K562 (cell line): Measurements from ENCODE around the gene PPCDC. TPM values are rescaled to one million over a fixed set of nuclear protein-coding genes. Genes with fewer than 3 reads are reported as not detected.

Source experiments
- ATAC-seq: fragments of 200-7000 bp; cut with Tn5 transposase; 3 replicates; pipeline ENCODE4 v1.9.1; 2020; ENCODE audit warnings: moderate library complexity
- BruUV-seq: library from RNA; stranded (reverse); fragments of 400-500 nt; replicated peaks from 2 replicates; lab custom pipeline; 2021; lab: Mats Ljungman, UMichigan
- CTCF ChIA-PET: fragments of 300-600 bp; formaldehyde crosslinking; extraction: SDS; loops from one replicate; lab custom pipeline; 2021; ENCODE audit warnings: low intra/inter-chr PET ratio; lab: Yijun Ruan, JAX
- POLR2A ChIA-PET: fragments of 300-600, 350-650 bp; sonication (Branson Sonifier 250); formaldehyde crosslinking; extraction: SDS; loops from one replicate; lab custom pipeline; 2021; ENCODE audit warnings: antibody characterized with exemption, inconsistent platforms; lab: Yijun Ruan, JAX
- DNase-seq, 4 experiments: peaks; one replicate each; pipeline versions ENCODE4 v3.0.0 to v3.0.0-alpha.2; 2011 to 2018; ENCODE audit warnings: low spot score in 3 of 4, mixed read lengths in 3 of 4; ENCODE audit errors: extremely low read depth in 1 of 4
- FAIRE-seq: peaks from 2 replicates; lab custom pipeline; 2011; peaks lifted over from hg19 to GRCh38; lab: Jason Lieb, UNC
- H2AFZ ChIP-seq: 2 replicates; pipeline ENCODE4 v1.6.0; 2011; ENCODE audit warnings: low read depth, low read length, control low read depth, inconsistent platforms
- H3K27ac ChIP-seq: fragments of 200-600 bp; 3 replicates; pipeline ENCODE4 v1.8.0; 2011; ENCODE audit warnings: low read depth, mild to moderate bottlenecking, control low read depth, inconsistent platforms, low read length, moderate library complexity, mixed read lengths; ENCODE audit errors: extremely low read depth
- H3K27me3 ChIP-seq, 2 experiments: fragments of 300-600 bp in 1 of 2; 2 replicates in 1 of 2; 3 replicates in 1 of 2; pipeline versions ENCODE4 v1.6.0 to v1.8.0; 2011; ENCODE audit warnings: inconsistent platforms in 2 of 2, low read length in 2 of 2, mild to moderate bottlenecking in 1 of 2, mixed read lengths in 1 of 2, moderate library complexity in 1 of 2; ENCODE audit not compliant: control insufficient read depth in 2 of 2, insufficient read depth in 2 of 2
- H3K36me3 ChIP-seq: fragments of 300-600 bp; 3 replicates; pipeline ENCODE4 v1.8.0; 2011; ENCODE audit warnings: mild to moderate bottlenecking, low read length, inconsistent platforms; ENCODE audit not compliant: control insufficient read depth, insufficient read depth
- H3K4me1 ChIP-seq, 2 experiments: fragments of 200-600 bp in 1 of 2; replicated peaks in 1 of 2; 2 replicates in 1 of 2; 3 replicates in 1 of 2; pipeline versions ENCODE4 v1.5.1 to v1.8.0; 2011; ENCODE audit warnings: inconsistent platforms in 2 of 2, low read length in 2 of 2, mild to moderate bottlenecking in 1 of 2, mixed read lengths in 1 of 2, moderate library complexity in 1 of 2; ENCODE audit not compliant: control insufficient read depth in 2 of 2, insufficient read depth in 2 of 2
- H3K4me2 ChIP-seq: 2 replicates; pipeline ENCODE4 v1.6.1; 2011; ENCODE audit warnings: low read length, control low read depth, inconsistent platforms, mixed read lengths; ENCODE audit not compliant: insufficient read depth
- H3K4me3 ChIP-seq: fragments of 200-600 bp; sonication (generic), shearing (Covaris generic); 2 replicates; pipeline ENCODE4 v1.5.1; 2016; ENCODE audit warnings: control low read depth, inconsistent platforms
- H3K79me2 ChIP-seq: fragments of 200-600 bp; 3 replicates; pipeline ENCODE4 v1.8.0; 2011; ENCODE audit warnings: low read length, inconsistent platforms; ENCODE audit not compliant: control insufficient read depth, insufficient read depth
- H3K9ac ChIP-seq, 2 experiments: 2 replicates each; pipeline versions ENCODE4 v1.6.0 to v1.6.1; 2011; ENCODE audit warnings: low read depth in 2 of 2, low read length in 2 of 2, control low read depth in 1 of 2, inconsistent platforms in 1 of 2, mild to moderate bottlenecking in 1 of 2, mixed read lengths in 1 of 2; ENCODE audit not compliant: insufficient read depth in 1 of 2
- H3K9me1 ChIP-seq: one replicate; pipeline ENCODE4 v1.6.0; 2011; ENCODE audit warnings: inconsistent platforms, mild to moderate bottlenecking, low read length, moderate library complexity; ENCODE audit not compliant: control insufficient read depth, insufficient read depth
- H3K9me3 ChIP-seq: replicated peaks from 2 replicates; pipeline ENCODE4 v1.5.1; 2011; ENCODE audit warnings: low read depth, low read length, inconsistent platforms; ENCODE audit not compliant: control insufficient read depth, insufficient read depth
- H4K20me1 ChIP-seq: replicated peaks from 2 replicates; pipeline ENCODE4 v1.6.1; 2011; ENCODE audit warnings: low read length, inconsistent platforms, mixed read lengths; ENCODE audit not compliant: control insufficient read depth, insufficient read depth
- CBFB ChIP-seq: sonication (generic); formaldehyde crosslinking; IDR thresholded peaks from 2 replicates; pipeline ENCODE4 v1.4.0; 2020; ENCODE audit warnings: mild to moderate bottlenecking, missing genetic modification reagents
- CBX3 ChIP-seq, 2 experiments: IDR thresholded peaks; 1 replicate in 1 of 2; 2 replicates in 1 of 2; pipeline ENCODE4 v1.6.1; 2012; ENCODE audit warnings: inconsistent platforms in 2 of 2, low read length in 2 of 2, borderline replicate concordance in 1 of 2, control low read depth in 1 of 2
- CBX5 ChIP-seq: IDR thresholded peaks from 2 replicates; pipeline ENCODE4 v1.6.1; 2014; ENCODE audit warnings: low read depth, borderline replicate concordance
- HNRNPL ChIP-seq: fragments of 200-400 bp; formaldehyde crosslinking; IDR thresholded peaks from 2 replicates; pipeline ENCODE4 v1.6.1; 2017; ENCODE audit warnings: low read depth, mild to moderate bottlenecking, low read length
- KLF16 ChIP-seq: IDR thresholded peaks from 2 replicates; pipeline ENCODE4 v1.6.1; 2016; ENCODE audit warnings: antibody characterized with exemption
- L3MBTL2 ChIP-seq: fragments of 450-650 bp; IDR thresholded peaks from 2 replicates; pipeline ENCODE4 v1.6.1; 2016; ENCODE audit warnings: mild to moderate bottlenecking, moderate library complexity
- MCM3 ChIP-seq: fragments of 450-650 bp; IDR thresholded peaks from 2 replicates; pipeline ENCODE4 v1.6.1; 2016
- MTA2 ChIP-seq: fragments of 450-650 bp; IDR thresholded peaks from 2 replicates; pipeline ENCODE4 v1.6.1; 2016; ENCODE audit warnings: low read depth
- PRMT5 ChIP-seq: sonication (generic); formaldehyde crosslinking; IDR thresholded peaks from 2 replicates; pipeline ENCODE4 v1.5.0; 2020; ENCODE audit warnings: missing genetic modification reagents
- SNAPC5 ChIP-seq: fragments of 250-450 bp; sonication (Bioruptor Pico); IDR thresholded peaks from 2 replicates; pipeline ENCODE4 v1.8.0; 2021; ENCODE audit warnings: moderate library complexity, mild to moderate bottlenecking, inconsistent platforms
- SPI1 ChIP-seq: IDR thresholded peaks from 2 replicates; pipeline ENCODE4 v1.6.1; 2011; ENCODE audit warnings: low read depth, low read length, control low read depth, borderline replicate concordance
- TSC22D4 ChIP-seq: fragments of 450-650 bp; IDR thresholded peaks from 2 replicates; pipeline ENCODE4 v1.6.1; 2016; ENCODE audit warnings: missing genetic modification characterization, missing biosample characterization, control low read depth
- ZNF253 ChIP-seq: fragments of 250-450 bp; sonication (Bioruptor Pico); conservative IDR thresholded peaks from 2 replicates; pipeline ENCODE4 v1.6.1; 2021; ENCODE audit warnings: mild to moderate bottlenecking
- ZNF280A ChIP-seq: fragments of 450-650 bp; IDR thresholded peaks from 2 replicates; pipeline ENCODE4 v1.6.1; 2018; ENCODE audit warnings: mild to moderate bottlenecking, low read depth; ENCODE audit not compliant: partially characterized antibody
- ZNF3 ChIP-seq: fragments of 250-450 bp; sonication (Bioruptor Pico); IDR thresholded peaks from 2 replicates; pipeline ENCODE4 v1.5.0; 2021; ENCODE audit warnings: mild to moderate bottlenecking, moderate library complexity
- ZNF639 ChIP-seq, 2 experiments: fragments of 200-800 bp in 1 of 2; sonication (Bioruptor generic) in 1 of 2; sonication (generic) in 1 of 2; formaldehyde crosslinking in 1 of 2; IDR thresholded peaks in 1 of 2; conservative IDR thresholded peaks in 1 of 2; 2 replicates each; pipeline versions ENCODE4 v1.5.0 to v1.6.1; 2016 to 2020; ENCODE audit warnings: missing compliant biosample characterization in 1 of 2, missing genetic modification characterization in 1 of 2, missing genetic modification reagents in 1 of 2
- WGBS: fragments of 100-300 bp; shearing (Covaris generic); methylation state at CpG from one replicate; pipeline ENCODE4 v1.1.6; 2016; ENCODE audit warnings: low coverage, mixed read lengths; ENCODE audit not compliant: insufficient coverage; ENCODE audit errors: missing lambda C conversion rate; 5-methylcytosine and 5-hydroxymethylcytosine counted together
- in situ Hi-C: fragments of 300-500 bp; cut with MboI; formaldehyde crosslinking; loops from 4 replicates; pipeline ENCODE4 v1.15.0; 2018; ENCODE audit warnings: inconsistent platforms, mixed read lengths
- intact Hi-C: fragments of 100-400 bp; cut with micrococcal nuclease; formaldehyde crosslinking; loops from 2 replicates; pipeline ENCODE4 v1.14.2; 2022
- polyA plus RNA-seq, 8 experiments: library from polyadenylated mRNA; depleted of rRNA in 4 of 8; stranded (reverse) in 5 of 8; unstranded in 3 of 8; fragments of >200 nt; fragmentation: Nextera tagmentation in 2 of 8; fragmentation: Illumina TruSeq in 1 of 8; extraction: Ambion mirVana in 2 of 8; extraction: Trizol in 1 of 8; gene quantifications; 2 replicates each; pipeline versions ENCODE4 v1.2.1 to v1.2.3, GENCODE V29; 2011 to 2014; ENCODE audit warnings: inconsistent platforms in 1 of 8, missing spikeins in 1 of 8
- total RNA-seq, 7 experiments: library from RNA; depleted of rRNA in 6 of 7; stranded (reverse); fragments of >200 nt in 6 of 7; fragmentation: Illumina TruSeq in 2 of 7; extraction: Trizol in 2 of 7; gene quantifications; 2 replicates each; pipeline versions ENCODE4 v1.2.1 to v1.2.3, GENCODE V29; 2011 to 2021; ENCODE audit warnings: low replicate concordance in 1 of 7

The PPCDC gene
- total and polyA plus RNA-seq, 9 of the 15 experiments (the other 6 are each of a cell fraction or from before 2014, with no cell fraction given) = 10.9 to 53.6 (median 16.7) TPM

- 0 out of 2 replicates have a peak, but pooled peaks have one; percentile 20 for TF ChIP-seq L3MBTL2
- TF ChIP-seq, all 486 proteins: peak for 13
These were observed 49.8 kb downstream of the PPCDC start (continued) for GRCh38 chr15:75073197-75073596.

DNA sequence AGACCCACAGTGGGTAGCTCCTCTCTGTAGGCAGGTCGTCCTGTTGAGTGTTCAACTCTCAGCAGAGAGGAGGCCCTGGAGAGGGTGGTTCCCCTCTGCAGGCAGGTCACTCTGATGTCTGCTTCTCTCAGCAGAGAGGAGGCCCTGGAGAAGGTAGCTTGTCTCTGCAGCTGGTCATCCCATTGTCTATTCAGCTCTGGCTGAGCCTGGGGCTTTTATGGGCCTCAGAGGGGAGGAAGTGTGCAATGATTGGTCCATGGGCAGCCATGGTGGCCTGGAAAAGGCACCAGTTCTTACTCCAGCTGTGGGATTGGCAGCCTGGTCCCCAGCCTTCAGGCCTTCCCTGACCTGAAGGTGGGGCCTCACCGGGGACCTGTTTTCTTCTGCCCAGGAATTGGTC is 52.9 kb downstream of the PPCDC start:
- POLR2A ChIA-PET = interaction anchor here (0.5 to 0.6 kb wide), 2 partner anchors 13 to 68 kb away, joined by 3 read pairs; no protein-coding TSS in a partner anchor
- Histone ChIP-seq H3K9me1 (no peaks in the 10 kb centered on the region), H2AFZ (no peak overlapping the region), H3K4me2 (no peak overlapping the region), H3K36me3 (no peaks in the 10 kb centered on the region), H3K4me1 (no peaks in the 10 kb centered on the region; a peak in 2 of 5 replicates), H3K9ac (no peak overlapping the region), H3K9me3 (peaks cover 5% of the 10 kb centered on the region; the same call in 1 of the 2 replicates), H3K27ac (no peak overlapping the region), H3K4me3 (no peak overlapping the region), H3K79me2 (no peaks in the 10 kb centered on the region), H3K27me3 (no peaks in the 10 kb centered on the region), H4K20me1 (no peaks in the 10 kb centered on the region)
- FAIRE-seq (no peak), DNase-seq (no peak), ATAC-seq (no peak)
- no TSS peak for BruUV-seq
- intact Hi-C loops = no loop called here
- CTCF ChIA-PET = no interaction called here
- WGBS = 17% methylated on average over 2 of the region's 2 CpGs
- in situ Hi-C loops = no loop called here
- TF ChIP-seq CBX5 (peak; percentile 90), ZNF280A (peak; percentile 85), CBX3 (IDR thresholded peaks at IDR 0.05; ENCODE audit: borderline replicate concordance in 1 of 2, low read length in 2 of 2) (peak in 1 of 2 experiments; percentile 86; a peak in 1 of 3 replicates), ZNF3 (CRISPR knock-in tag) (no peak), KLF16 (no peak), ZNF639 (CRISPR knock-in tag; conservative IDR thresholded peaks at IDR 0.05 in 1 of 2, IDR thresholded peaks at IDR 0.05 in 1 of 2) (no peak), TSC22D4 (tag) (no peak), SPI1 (peak; percentile 9; the same call in 1 of the 2 replicates), SNAPC5 (no peak), MCM3 (no peak), ZNF253 (CRISPR knock-in tag) (no peak), CBFB (no peak), MTA2 (no peak), HNRNPL (no peak), PRMT5 (CRISPR knock-in tag) (no peak)
